Activated CD4-positive, alpha-beta memory T cell treated with anti-CD3 and anti-CD28 coated beads, Interleukin-2, amount 10 ng/mL, durations not matched to agents 7 days and 5 days (primary cell): ENCODE results near the gene FAM81A. TPM values are rescaled to one million over a fixed set of nuclear protein-coding genes. Genes with fewer than 3 reads are reported as not detected.

Experiments used
- CTCF ChIA-PET: fragments of 350-600 bp; sonication (Branson Sonifier 250); formaldehyde crosslinking; loops from one replicate; lab custom pipeline; 2021; ENCODE audit warnings: antibody characterized with exemption, inconsistent platforms; lab: Charles Lee
- POLR2A ChIA-PET: fragments of 350-600 bp; sonication (Branson Sonifier 250); formaldehyde crosslinking; loops from one replicate; lab custom pipeline; 2021; ENCODE audit warnings: antibody characterized with exemption; lab: Charles Lee
- DNase-seq: peaks from one replicate; pipeline ENCODE4 v3.0.0-alpha.2; 2020
- H3K27ac Mint-ChIP-seq: one replicate; pipeline ENCODE4 v1.8.0; 2021; ENCODE audit warnings: mild to moderate bottlenecking, mixed read lengths
- H3K27me3 Mint-ChIP-seq: one replicate; pipeline ENCODE4 v1.8.0; 2021; ENCODE audit warnings: mixed read lengths
- H3K36me3 Mint-ChIP-seq: one replicate; pipeline ENCODE4 v1.8.0; 2021; ENCODE audit warnings: low read depth, mixed read lengths
- H3K4me1 Mint-ChIP-seq: one replicate; pipeline ENCODE4 v1.8.0; 2021; ENCODE audit warnings: mixed read lengths
- H3K4me3 Mint-ChIP-seq: one replicate; pipeline ENCODE4 v1.8.0; 2021; ENCODE audit warnings: mild to moderate bottlenecking, mixed read lengths
- H3K9me3 Mint-ChIP-seq: one replicate; pipeline ENCODE4 v1.8.0; 2021; ENCODE audit warnings: mixed read lengths
- total RNA-seq, 2 experiments: library from RNA; stranded (reverse); gene quantifications; one replicate each; pipeline ENCODE4 v1.2.3, GENCODE V29; 2021

FAM81A gene
- total RNA-seq, 2 experiments from 2014 or later: 0.08 to 0.50 TPM

DNA sequence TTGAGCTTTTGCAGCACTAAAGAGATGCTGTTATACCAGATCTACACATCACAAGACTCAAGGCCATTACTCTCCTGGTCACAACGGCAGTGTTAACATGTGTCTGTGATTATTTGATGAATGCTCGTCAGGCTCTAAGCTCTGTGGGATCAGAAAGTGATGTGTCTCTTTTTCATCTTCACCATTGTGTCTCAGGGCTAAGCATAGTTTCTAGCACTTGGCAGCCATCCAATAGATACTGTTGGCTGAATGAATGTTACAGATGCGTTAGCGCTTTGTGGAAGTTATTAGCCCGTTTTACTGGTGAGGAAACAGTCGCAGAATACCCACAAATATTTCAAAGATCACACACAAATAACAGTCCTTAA is 1.2 kb upstream of the FAM81A start:
- Mint-ChIP-seq H3K36me3 (no peaks in the 10 kb centered on the region), H3K4me1 (peaks cover 17% of the 10 kb centered on the region), H3K4me3 (no peak overlapping the region), H3K9me3 (no peaks in the 10 kb centered on the region), H3K27me3 (peaks cover 76% of the 10 kb centered on the region), H3K27ac (no peak overlapping the region)
- ChIA-PET POLR2A (no interaction called here), CTCF (no interaction called here)
- no peak for DNase-seq

- Mint-ChIP-seq H3K4me3 (peak overlapping the region; percentile 70), H3K4me1 (peaks cover 17% of the 10 kb centered on the region), H3K9me3 (no peaks in the 10 kb centered on the region), H3K27me3 (peaks cover 77% of the 10 kb centered on the region), H3K27ac (no peak overlapping the region), H3K36me3 (no peaks in the 10 kb centered on the region)
- no peak for DNase-seq
- ChIA-PET POLR2A (no interaction called here), CTCF (interaction anchor here (1.5 kb wide), 1 partner anchor 17 kb away, joined by 4 read pairs; no protein-coding TSS in a partner anchor)
These were observed 707 bp upstream of the FAM81A start for GRCh38 chr15:59437142-59437816.

GRCh38 chr15:59438625-59439290 is 772 bp downstream of the FAM81A start:
- Mint-ChIP-seq H3K4me1 (peaks cover 17% of the 10 kb centered on the region), H3K27ac (no peak overlapping the region), H3K9me3 (no peaks in the 10 kb centered on the region), H3K27me3 (peaks cover 81% of the 10 kb centered on the region), H3K4me3 (peak overlapping the region; percentile 53), H3K36me3 (no peaks in the 10 kb centered on the region)
- DNase-seq: no peak
- CTCF ChIA-PET: interaction anchor here (1.1 to 1.5 kb wide), 3 partner anchors 19 to 264 kb away, joined by 4 read pairs; no protein-coding TSS in a partner anchor
- POLR2A ChIA-PET: interaction anchor here (0.5 kb wide), 1 partner anchor 288 kb away, joined by 3 read pairs; no protein-coding TSS in a partner anchor

GRCh38 chr15:59439576-59439975 is 1.6 kb downstream of the FAM81A start:
- DNase-seq: no peak
- Mint-ChIP-seq H3K9me3 (no peaks in the 10 kb centered on the region), H3K4me1 (peaks cover 17% of the 10 kb centered on the region), H3K36me3 (no peaks in the 10 kb centered on the region), H3K27ac (no peak overlapping the region), H3K4me3 (no peak overlapping the region), H3K27me3 (peaks cover 82% of the 10 kb centered on the region)
- POLR2A ChIA-PET: interaction anchor here (0.6 kb wide), 1 partner anchor 185 kb away, joined by 3 read pairs; no protein-coding TSS in a partner anchor
- CTCF ChIA-PET: no interaction called here

DNA sequence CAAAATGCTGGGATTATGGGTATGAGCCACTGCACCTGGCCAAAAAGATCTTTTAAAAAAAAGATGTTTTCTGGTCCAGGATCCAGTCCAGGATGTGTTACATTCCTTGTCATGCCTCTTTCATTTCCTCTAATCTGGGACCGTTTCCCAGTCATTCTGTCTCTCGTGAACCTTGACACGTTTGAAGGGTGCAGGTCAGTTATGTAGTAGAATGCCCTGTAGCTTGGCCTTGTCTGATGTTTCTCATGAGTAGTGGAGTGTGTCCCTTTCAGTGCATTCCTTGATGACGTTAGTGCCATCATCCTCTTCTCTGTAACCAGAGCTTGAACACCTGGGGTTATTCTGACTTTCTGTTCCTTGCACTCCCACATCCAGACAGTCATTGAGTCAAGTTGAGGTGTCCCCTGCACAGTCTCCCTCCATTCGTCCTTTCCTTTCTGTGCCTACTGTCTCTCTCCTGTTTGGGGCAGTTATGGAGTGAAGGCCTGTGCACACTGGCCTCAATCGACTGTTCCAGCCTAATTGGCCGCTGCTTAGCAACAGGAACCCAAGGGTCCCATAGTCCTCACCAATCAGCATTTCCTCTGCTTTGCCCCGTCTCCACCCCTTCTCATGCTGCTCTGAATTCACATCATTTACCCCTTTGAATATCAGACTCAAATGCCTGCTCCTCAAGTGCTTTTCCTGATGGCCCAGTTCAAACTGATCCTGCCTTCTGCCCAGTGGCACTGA is 5.5 kb downstream of the FAM81A start:
- Mint-ChIP-seq H3K4me1 (peaks cover 17% of the 10 kb centered on the region), H3K27ac (no peak overlapping the region), H3K9me3 (no peaks in the 10 kb centered on the region), H3K4me3 (no peak overlapping the region), H3K27me3 (peaks cover 56% of the 10 kb centered on the region), H3K36me3 (no peaks in the 10 kb centered on the region)
- POLR2A ChIA-PET: no interaction called here
- no peak for DNase-seq
- CTCF ChIA-PET: no interaction called here

DNA sequence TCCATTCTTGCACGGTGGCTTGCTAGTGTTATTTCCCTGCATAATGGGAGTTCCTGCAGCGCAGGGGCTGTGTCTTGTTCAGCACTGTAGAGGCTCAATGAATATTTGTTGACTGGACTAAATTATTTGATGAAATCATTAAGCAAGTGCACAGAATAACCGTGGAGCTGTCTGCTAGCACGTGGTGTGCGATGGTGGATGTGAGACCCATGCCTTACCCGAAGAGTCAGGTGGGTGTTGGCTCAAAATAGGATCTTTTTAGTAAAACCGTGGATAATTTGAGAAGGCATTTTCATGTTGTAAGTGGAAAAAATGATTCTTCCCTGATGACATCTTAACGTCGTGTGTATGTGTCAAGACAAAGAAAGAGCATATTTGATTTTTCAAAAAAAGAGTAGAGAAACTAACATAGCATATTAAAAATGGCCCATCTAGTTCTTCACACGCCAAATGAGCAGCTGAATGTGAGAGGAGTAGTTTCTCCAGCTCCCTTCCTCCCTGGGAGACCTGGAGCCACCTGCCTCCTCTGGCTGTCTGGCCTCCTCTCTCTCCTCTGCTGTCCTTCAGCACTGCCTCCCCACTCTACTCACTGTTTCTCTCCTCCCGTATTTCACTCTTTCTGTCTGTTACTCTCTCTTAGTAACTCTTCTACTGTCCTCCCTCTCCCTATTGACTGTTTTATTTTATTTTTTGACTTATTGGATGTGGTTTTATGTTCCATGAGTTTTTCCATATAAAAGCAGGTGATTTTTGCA is 6.3 kb downstream of the FAM81A start:
- H3K27ac Mint-ChIP-seq: no peak overlapping the region
- H3K27me3 Mint-ChIP-seq: peaks cover 49% of the 10 kb centered on the region
- DNase-seq: no peak
- no peaks in the 10 kb centered on the region for H3K36me3 Mint-ChIP-seq
- H3K9me3 Mint-ChIP-seq: no peaks in the 10 kb centered on the region
- no peak overlapping the region for H3K4me3 Mint-ChIP-seq
- CTCF ChIA-PET: interaction anchor here (0.8 kb wide), 1 partner anchor 146 kb away, joined by 3 read pairs; no protein-coding TSS in a partner anchor
- peaks cover 14% of the 10 kb centered on the region for H3K4me1 Mint-ChIP-seq
- POLR2A ChIA-PET: no interaction called here

DNA sequence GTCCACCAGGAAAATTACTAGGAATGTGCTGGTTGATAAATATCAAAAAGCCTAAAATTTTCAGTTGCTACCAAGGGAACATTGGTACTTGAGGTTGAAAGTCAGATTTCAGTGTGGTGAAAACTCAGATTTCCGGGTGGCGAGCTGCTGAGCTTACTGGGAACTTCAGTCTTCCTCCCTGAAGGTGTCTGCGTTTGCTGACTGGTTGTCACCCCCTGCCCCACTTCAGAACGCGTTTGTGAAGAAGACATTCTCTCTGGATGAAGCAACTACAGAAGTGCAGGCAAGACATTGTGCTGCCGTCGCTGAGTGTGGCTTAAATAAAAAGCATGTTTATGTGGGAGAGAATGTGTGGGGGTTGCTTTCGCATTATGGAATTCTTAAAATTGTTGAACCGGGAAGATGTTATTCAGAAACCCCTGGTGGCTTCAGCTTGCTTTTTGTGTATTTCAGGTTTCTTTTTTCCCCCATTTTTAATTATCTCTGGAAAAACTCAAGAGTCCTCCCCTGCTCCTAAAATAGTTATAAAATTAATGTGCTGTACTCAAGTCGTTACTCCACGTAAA is 7.1 kb downstream of the FAM81A start:
- Mint-ChIP-seq H3K4me1 (peaks cover 14% of the 10 kb centered on the region), H3K36me3 (no peaks in the 10 kb centered on the region), H3K27me3 (peaks cover 41% of the 10 kb centered on the region), H3K4me3 (no peak overlapping the region), H3K27ac (no peak overlapping the region), H3K9me3 (no peaks in the 10 kb centered on the region)
- no peak for DNase-seq
- ChIA-PET POLR2A (no interaction called here), CTCF (interaction anchor here (0.8 kb wide), 1 partner anchor 147 kb away, joined by 3 read pairs; no protein-coding TSS in a partner anchor)

- no peak for DNase-seq
- no peak overlapping the region for H3K4me3 Mint-ChIP-seq
- peaks cover 30% of the 10 kb centered on the region for H3K27me3 Mint-ChIP-seq
- peaks cover 14% of the 10 kb centered on the region for H3K4me1 Mint-ChIP-seq
- ChIA-PET CTCF (no interaction called here), POLR2A (no interaction called here)
- H3K27ac Mint-ChIP-seq: no peak overlapping the region
- no peaks in the 10 kb centered on the region for H3K9me3 Mint-ChIP-seq
- no peaks in the 10 kb centered on the region for H3K36me3 Mint-ChIP-seq
These were observed 8.4 kb downstream of the FAM81A start for GRCh38 chr15:59446232-59446957.

DNA sequence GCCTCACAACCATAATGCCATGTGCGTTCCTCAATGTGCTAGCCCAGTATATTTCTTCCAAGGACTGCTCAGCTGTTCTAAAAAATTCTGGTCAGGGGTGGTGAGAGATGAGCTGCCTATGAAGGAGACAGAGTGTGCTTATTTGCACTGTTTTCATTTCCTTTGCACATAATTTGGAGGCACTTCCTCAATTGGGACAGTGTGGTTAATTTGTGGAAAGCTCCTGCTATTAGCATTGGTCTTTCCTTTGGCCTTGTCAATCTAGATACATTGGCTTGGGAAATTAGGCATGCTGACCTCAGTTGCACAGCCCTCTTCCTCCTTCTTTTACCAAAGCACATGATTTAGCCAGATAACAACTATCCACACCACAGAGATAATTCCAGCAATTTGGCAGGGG is 9.4 kb downstream of the FAM81A start:
- Mint-ChIP-seq H3K27ac (no peak overlapping the region), H3K36me3 (no peaks in the 10 kb centered on the region), H3K4me1 (peaks cover 14% of the 10 kb centered on the region), H3K4me3 (no peak overlapping the region), H3K27me3 (peaks cover 30% of the 10 kb centered on the region), H3K9me3 (no peaks in the 10 kb centered on the region)
- DNase-seq: no peak
- CTCF ChIA-PET: no interaction called here
- POLR2A ChIA-PET: no interaction called here

DNA sequence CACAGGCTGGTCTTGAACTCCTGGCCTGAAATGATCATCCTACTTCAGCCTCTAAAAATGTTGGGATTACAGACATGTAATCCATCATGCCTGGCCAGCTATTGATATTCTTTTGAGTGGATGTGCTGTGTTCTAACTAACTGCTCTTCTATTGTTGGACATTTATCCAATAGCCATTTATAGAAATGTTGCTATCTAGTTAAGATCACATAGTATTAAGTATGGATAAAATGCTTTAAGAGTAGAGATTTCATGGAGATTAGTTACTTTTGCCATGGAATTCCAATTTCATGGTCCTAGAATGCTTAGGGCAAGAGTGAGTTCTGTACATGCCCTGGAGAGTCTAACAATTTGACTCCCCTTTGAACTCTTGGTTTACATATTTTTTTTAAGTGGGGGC is 10.9 kb downstream of the FAM81A start:
- DNase-seq: no peak
- Mint-ChIP-seq H3K4me1 (peaks cover 14% of the 10 kb centered on the region), H3K27ac (no peak overlapping the region), H3K9me3 (no peaks in the 10 kb centered on the region), H3K27me3 (peaks cover 26% of the 10 kb centered on the region), H3K36me3 (no peaks in the 10 kb centered on the region), H3K4me3 (no peak overlapping the region)
- CTCF ChIA-PET: no interaction called here
- POLR2A ChIA-PET: no interaction called here

DNA sequence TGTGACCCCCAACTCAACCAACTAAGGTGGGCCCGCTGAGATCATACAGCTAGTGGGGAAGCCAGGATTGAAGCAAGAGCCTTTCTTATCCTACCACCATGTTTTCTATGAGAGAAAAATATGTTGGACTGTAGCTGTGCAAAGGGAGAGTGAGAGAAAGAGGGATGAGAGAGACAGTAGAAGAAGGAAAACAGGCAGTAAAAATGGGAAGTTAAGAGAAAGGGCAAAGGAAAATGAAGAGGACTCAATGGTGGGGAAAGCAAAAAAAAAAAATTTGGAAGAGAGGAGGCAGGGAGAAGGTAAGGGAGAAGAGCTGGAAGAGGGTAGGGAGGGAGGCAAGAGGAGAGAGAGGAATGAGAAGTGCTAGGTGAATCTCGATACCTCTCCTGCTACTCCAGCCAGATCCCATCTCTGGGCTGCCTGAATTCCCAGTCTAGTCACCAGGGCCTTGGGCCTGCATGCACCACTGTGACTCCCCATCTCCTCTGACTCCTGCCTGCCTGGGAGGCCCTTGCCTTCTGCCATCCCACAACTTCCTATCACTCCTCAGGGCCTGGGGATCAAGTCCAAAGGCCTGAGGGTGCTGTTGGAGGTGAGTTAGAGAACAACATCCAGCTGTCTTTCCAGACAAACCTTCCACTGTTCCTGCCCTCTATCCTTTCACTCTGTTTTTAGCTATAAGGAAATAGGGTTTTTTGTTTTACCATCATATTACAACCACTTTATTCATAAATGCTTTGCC is 15.7 kb downstream of the FAM81A start:
- DNase-seq: no peak

More for the DNA sequence above, 15.7 kb downstream of the FAM81A start:
- Mint-ChIP-seq H3K9me3 (no peaks in the 10 kb centered on the region), H3K36me3 (no peaks in the 10 kb centered on the region), H3K4me1 (no peaks in the 10 kb centered on the region), H3K27me3 (peaks cover 22% of the 10 kb centered on the region), H3K4me3 (no peak overlapping the region), H3K27ac (no peak overlapping the region)
- ChIA-PET CTCF (no interaction called here), POLR2A (no interaction called here)
